ENCODE results near the gene PPP1R12B.
"Not testable (repeated sequence)": the region's sequence is repeated elsewhere in the genome, so short reads cannot be mapped to it uniquely, and the experiment has no call there.

PPP1R12B gene

GRCh38 chr1:202452508-202452907, 104.0 kb downstream of the PPP1R12B start:
- DNase-seq (ENCODE audit: low spot score): no peak

GRCh38 chr1:202456372-202457169, 108.1 kb downstream of the PPP1R12B start:
- DNase-seq (ENCODE audit: low spot score): not testable (repeated sequence)

- DNase-seq (ENCODE audit: low spot score): not testable (repeated sequence)
Measured at GRCh38 chr1:202458651-202459050, 110.2 kb downstream of the PPP1R12B start.

GRCh38 chr1:202459470-202460142, 111.1 kb downstream of the PPP1R12B start:
- not testable (repeated sequence) for DNase-seq (ENCODE audit: low spot score)

GRCh38 chr1:202460143-202460495, 111.6 kb downstream of the PPP1R12B start:
- DNase-seq (ENCODE audit: low spot score): peak; percentile 17

GRCh38 chr1:202462342-202463076, 114.0 kb downstream of the PPP1R12B start:
- DNase-seq (ENCODE audit: low spot score): no peak

GRCh38 chr1:202464153-202464742, 115.7 kb downstream of the PPP1R12B start:
- peak; percentile 68 for DNase-seq (ENCODE audit: low spot score)

- not testable (repeated sequence) for DNase-seq (ENCODE audit: low spot score)
Measured at GRCh38 chr1:202465644-202466270, 117.3 kb downstream of the PPP1R12B start.

- DNase-seq (ENCODE audit: low spot score): not testable (repeated sequence)
Measured at GRCh38 chr1:202466339-202466738, 117.8 kb downstream of the PPP1R12B start.

- not testable (repeated sequence) for DNase-seq (ENCODE audit: low spot score)
Measured at GRCh38 chr1:202467381-202467780, 118.9 kb downstream of the PPP1R12B start.

- not testable (repeated sequence) for DNase-seq (ENCODE audit: low spot score)
Measured at GRCh38 chr1:202468695-202469094, 120.2 kb downstream of the PPP1R12B start.

GRCh38 chr1:202469123-202469522, 120.6 kb downstream of the PPP1R12B start:
- DNase-seq (ENCODE audit: low spot score): not testable (repeated sequence)

- DNase-seq (ENCODE audit: low spot score): no peak
Measured at GRCh38 chr1:202471246-202471645, 122.7 kb downstream of the PPP1R12B start.

- DNase-seq (ENCODE audit: low spot score): not testable (repeated sequence)
Measured at GRCh38 chr1:202472347-202473124, 124.0 kb downstream of the PPP1R12B start.

GRCh38 chr1:202473266-202474045, 125.0 kb downstream of the PPP1R12B start:
- not testable (repeated sequence) for DNase-seq (ENCODE audit: low spot score)

GRCh38 chr1:202479661-202480060, 131.2 kb downstream of the PPP1R12B start:
- DNase-seq (ENCODE audit: low spot score): not testable (repeated sequence)

- DNase-seq (ENCODE audit: low spot score): not testable (repeated sequence)
Measured at GRCh38 chr1:202480640-202481039, 132.1 kb downstream of the PPP1R12B start.

- peak; percentile 44 for DNase-seq (ENCODE audit: low spot score)
Measured at GRCh38 chr1:202483362-202483761, 134.9 kb downstream of the PPP1R12B start.

GRCh38 chr1:202484032-202484431, 135.5 kb downstream of the PPP1R12B start:
- not testable (repeated sequence) for DNase-seq (ENCODE audit: low spot score)

GRCh38 chr1:202484820-202485219, 136.3 kb downstream of the PPP1R12B start:
- not testable (repeated sequence) for DNase-seq (ENCODE audit: low spot score)
